Stimulated activated CD4-positive, alpha-beta T cell treated with anti-CD3 and anti-CD28 coated beads, Interleukin-12 subunit alpha, Interleukin-12 subunit beta, amount 100 ng/mL, for 4 hours (primary cell): ENCODE data around the gene TBC1D22A.

Experiments
- DNase-seq: peaks from one replicate; pipeline ENCODE4 v3.0.0-alpha.2; 2020

The TBC1D22A gene

DNA sequence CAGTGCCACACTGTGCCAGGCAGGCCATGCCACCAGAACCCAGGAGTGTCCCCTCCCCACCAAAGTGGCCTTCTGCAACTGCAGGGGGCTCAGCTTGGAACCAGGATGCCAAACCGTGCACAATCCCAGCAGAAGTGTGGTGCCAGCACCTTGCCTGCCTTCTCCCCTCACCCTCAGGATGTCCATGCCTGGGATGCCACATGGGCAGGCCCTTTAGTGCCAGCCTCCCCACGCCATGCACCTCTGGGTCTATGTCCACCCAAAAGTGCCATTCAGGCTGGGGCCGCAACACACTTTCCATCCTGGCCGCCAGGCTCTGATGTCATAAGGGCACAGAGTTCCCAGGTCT, 8.7 kb upstream of the TBC1D22A start:
- DNase-seq: no peak

DNA sequence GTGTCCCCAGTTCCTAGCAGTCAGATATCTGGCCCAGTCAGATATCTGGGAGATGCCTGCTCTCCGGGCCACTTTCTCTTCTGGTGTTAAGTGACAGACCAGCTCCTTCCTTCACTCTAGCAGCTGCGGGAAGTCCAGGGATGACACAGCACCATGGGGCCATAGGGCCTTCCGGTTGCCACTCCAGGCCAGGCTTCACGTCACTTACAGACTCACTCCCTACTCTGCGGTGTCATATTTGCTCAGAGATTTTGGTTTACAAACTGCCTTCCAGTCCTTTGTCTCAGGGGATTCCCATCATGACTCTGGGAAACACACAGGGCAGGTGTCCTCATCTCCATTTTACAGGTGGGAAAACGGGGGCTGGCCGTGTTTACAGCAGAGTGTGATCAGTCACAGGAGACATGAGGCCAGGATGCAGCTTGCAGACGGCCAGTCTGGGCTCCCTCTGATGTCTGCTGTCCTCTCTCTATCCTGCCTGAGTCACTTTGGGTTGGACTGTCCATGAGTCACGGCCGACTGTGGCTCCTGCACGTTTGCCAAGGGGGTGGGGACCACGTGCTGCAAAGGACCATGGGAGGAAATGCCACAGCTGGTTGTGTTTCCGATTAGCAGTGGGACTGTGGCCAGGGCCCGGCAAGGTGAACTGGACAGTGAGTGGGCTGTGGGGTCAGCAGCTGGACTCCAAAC, 8.2 kb upstream of the TBC1D22A start:
- no peak for DNase-seq

DNA sequence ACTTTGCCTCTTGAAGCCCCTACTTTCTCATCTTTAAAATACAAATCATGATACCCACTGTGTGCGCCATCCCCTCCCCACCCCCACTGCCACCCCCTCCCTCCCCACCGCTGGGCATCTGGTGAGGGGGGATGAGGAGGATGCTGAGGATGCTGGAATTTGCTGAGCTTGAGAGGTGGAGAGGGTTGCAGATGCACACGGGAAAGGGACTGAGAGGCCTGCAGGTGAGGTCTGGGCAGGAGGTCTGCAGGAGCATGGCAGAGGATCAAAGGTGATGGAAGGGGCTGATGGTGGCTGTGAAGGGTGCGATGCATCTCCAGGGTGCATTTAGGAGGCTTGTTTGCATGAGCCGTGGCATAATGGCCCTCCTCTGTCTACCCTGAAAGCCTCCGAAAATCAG, 7.6 kb upstream of the TBC1D22A start:
- no peak for DNase-seq

- DNase-seq: no peak
Observed at GRCh38 chr22:46755525-46755924, 6.9 kb upstream of the TBC1D22A start.

DNA sequence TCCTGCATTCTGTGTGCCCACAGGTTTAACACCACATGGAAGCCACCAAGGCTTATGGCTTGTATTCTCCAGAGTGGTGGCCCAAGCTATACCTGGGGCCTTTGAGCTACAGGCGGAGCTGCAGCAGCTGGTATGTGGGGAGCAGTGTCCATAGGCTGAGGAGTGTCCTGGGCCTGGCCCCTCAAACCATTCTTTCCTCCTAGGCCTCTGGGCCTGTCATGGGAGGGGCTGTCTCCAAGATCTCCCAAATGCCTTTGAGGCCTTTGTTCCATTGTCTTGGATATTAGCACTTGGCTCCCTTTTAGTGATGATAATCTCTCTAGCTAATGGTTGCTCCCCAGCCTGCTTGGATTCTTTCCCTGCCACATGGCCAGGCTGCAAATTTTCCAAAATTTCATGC, 6.4 kb upstream of the TBC1D22A start:
- no peak for DNase-seq

DNA sequence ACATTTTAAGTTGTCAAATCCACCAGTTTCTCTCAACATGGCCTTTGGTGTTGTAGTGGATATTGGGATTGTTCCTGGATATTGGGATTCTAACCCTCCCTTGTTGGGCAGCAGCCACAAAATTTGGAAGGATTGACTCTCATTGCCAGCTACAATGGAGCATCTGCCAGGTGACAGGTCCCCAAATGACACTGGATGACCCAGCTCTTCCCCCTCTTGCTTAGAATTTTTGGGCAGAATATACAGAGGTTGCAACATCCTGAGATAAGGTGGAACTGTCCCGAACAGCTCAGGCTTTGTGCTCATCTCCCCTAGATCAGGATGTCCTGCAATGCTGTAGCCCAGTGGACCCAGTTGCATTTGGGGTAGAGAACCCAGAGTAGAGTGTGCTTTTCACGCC, 5.3 kb upstream of the TBC1D22A start:
- DNase-seq: no peak

- DNase-seq: no peak
Observed at GRCh38 chr22:46758121-46758520, 4.3 kb upstream of the TBC1D22A start.

DNA sequence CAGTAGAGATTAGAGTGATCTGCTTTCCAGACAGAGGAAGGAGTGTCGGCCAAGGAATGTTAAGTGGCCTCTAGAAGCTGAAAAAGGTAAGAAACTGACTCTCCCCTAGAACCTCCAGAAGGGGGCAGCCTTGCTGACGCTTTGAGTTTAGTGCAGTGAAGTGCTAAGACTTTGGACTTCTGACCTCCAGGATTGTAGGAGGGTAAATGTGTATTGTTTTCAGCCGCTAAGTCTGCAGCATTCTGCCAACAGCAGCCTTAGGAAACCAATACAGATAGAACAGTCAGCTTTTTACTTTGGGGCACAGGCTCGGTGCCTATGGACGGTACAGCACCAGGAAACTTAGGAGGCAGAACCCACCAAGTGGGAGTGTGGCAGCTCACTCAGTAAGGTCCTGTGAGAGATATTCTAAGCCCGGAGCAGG, 3.6 kb upstream of the TBC1D22A start:
- DNase-seq: no peak

DNA sequence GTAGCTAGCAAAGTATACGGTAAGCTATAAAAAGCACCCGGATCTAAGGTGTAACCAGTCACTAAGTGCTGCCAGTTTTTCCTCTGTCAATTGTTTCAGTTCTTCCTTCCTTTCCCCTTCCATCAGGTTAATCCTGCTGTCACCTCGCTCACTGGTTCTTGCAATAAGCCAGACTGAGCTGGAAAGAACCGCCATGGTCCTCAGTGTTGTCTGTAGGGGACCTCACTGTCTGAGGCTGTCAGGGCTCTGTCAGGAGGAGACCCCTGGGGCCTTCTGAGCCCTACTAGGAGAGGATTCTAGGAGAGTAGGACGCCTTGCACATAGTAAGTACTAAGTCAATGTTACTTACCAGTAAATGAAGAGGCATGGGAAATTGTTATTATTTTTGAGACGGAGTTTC, 1.4 kb upstream of the TBC1D22A start:
- no peak for DNase-seq

DNA sequence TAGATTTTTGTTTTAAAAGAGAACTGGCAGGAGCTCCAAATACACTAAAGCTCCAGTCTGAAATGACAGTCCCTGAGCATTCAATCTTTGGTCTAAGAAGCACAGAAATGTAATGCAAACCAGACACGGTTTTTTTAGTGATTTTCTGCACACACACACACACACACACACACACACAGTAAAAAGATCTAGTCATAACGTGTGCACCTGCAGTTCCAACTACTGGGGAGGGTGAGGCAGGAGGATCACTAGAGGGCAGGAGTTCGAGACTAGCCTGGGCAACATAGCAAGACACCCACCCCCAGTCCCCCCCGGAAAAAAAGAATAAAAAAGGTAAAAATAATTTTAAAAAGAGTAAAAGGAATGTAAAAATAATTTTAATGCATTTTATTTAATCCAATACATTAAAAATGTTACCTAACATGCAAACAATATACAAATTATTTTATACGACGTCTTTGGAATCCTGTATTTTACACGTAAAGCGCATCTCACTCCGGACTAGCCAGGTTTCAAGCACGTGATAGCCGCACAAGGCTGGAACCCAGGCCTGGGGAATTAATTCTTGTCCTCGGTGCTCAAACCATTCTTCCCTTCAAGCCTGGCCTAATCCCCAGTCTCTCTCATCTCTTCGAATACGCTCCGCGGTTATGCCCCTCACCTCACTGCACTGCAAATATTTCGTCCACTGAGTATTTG, 762 bp upstream of the TBC1D22A start:
- no peak for DNase-seq

GRCh38 chr22:46763051-46763705, 728 bp downstream of the TBC1D22A start:
- DNase-seq: no peak

DNA sequence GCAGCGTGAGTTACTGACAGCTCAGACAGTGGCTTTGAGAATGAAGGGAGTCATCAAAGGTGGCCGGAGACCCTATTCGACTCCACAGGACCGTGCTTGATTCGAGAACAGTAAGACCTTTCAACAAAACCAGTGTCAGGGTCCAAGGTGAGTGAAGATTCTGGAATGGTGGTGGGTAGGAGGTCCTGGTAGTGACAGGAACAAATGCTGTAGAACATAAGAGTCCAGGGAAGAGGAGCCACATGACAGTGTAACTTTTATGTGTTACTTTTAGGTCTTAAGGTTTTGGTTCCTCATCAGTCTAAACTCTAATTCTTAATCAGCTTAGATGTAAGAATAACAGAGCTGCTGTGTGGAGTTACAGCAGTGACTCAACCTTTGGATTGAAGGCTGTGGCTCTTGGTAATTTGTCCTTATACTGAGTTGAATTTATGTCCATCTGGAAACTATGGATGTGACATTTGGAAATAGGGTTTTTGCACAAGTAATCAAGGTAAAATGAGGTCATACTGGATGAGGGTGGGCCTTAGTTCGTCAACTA, 1.8 kb downstream of the TBC1D22A start:
- DNase-seq: no peak

DNA sequence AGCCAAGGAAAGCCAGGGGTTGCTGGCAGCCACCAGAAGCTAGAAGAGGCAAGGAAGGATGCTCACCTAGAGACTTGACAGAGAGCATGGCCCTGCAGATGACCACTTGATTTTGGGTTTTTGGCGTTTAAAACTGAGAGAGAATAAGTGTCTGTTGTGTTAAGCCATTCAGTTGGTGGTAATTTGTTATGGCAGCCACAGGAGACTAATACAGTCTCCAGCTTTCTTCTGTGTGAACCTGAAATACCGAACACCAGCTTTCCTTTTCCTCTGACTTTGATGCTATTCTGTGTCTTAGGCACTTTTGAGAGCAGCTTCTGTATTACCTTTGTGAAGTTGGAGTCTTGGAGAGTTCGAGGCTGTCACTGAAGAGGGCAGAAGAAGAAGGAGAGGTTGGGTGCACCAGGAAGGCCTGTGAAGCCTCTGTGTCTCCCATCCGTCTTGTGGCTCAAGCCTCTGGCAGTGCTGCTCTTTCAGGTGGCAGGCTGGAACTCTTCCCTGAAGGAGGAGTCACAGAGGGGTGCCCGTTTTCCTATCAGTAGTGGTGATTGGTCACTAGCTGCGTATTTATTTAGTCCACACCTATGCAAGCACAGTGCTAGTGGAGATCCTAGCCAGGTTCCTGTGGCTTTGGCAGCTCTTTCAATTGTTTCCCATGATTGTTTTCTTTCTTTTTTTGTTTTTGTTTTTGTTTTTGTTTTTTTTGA, 2.5 kb downstream of the TBC1D22A start:
- no peak for DNase-seq

DNA sequence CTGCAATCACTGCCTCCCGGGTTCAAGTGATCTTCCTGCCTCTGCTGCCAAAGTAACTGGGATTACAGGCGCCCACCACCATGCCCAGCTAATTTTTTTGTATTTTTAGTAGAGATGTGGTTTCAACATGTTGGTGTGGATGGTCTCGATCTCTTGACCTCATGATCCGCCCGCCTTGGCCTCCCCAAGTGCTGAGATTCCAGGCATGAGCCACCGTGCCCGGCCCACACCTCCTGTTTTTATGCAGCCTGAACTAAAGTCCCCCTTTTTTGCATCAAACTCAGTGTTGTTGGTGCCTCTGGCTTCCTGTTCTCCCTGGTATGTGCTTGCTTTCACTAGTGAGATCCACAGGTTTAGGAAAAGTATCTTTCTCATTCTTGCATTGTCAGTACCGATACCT, 4.2 kb downstream of the TBC1D22A start:
- DNase-seq: no peak

- no peak for DNase-seq
Observed at GRCh38 chr22:46767249-46767985, 5.0 kb downstream of the TBC1D22A start.

DNA sequence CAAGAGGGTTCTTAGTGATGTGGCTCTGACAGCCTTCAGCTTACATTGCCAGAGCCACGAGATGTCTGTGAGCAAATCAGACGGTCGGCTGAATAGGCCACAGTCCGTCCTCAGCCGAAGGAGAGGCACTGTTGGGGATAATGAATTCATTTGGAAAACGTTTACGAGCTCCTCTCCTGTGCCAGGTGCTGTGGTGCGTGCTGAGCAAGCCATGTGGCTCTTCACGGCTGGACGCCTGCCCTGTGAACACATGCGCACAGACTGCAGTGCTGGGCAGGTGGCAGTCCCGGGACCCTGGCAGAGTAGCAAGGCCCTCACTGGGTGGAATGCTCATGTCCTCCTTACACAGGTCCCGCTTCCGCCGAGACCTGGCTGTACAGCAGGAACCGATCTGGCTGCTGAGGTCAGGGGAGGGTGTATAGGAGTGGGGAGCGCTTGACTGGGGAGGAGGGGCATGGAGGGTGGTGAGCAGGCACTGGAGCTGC, 6.8 kb downstream of the TBC1D22A start:
- no peak for DNase-seq

DNA sequence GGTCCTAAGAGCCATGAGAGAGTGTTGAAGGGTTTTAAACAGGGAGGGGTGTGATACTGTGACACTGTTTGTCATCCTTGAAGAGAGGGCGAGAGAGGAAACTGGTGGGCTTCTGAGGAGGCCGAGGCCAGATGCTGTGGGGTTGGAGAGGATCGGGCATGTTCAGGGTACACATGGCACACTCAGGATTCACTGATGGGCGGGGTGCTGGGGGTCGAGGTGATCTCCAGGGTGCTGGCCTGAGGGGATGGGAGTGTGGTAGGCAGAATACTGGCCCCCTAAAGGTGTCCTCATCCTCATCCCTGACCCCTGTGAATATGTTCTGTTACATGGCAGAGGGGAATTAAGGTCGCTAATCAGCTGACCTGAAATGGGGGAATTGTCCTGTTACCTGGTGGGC, 7.3 kb downstream of the TBC1D22A start:
- DNase-seq: no peak

GRCh38 chr22:46770151-46770641, 7.7 kb downstream of the TBC1D22A start:
- DNase-seq: no peak

DNA sequence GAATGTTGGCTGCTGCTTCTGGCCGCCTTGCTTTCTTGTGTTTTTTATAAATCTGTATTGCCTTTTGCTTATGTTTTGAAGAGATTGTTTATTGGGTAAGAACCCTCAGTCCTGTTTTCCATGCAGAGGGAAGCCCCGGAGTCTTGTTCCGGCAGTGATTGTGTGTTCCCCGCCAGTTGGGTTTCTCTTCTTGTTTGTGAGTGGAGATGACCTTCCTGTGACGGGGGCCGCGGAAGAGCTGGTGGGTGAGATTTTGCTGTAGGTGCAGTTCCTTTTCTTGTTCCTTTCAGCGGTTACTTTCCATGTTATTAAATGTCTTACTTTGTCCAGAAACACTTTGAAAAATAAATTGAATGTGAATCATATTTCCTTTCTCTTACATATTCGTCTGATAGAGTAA, 8.3 kb downstream of the TBC1D22A start:
- no peak for DNase-seq

DNA sequence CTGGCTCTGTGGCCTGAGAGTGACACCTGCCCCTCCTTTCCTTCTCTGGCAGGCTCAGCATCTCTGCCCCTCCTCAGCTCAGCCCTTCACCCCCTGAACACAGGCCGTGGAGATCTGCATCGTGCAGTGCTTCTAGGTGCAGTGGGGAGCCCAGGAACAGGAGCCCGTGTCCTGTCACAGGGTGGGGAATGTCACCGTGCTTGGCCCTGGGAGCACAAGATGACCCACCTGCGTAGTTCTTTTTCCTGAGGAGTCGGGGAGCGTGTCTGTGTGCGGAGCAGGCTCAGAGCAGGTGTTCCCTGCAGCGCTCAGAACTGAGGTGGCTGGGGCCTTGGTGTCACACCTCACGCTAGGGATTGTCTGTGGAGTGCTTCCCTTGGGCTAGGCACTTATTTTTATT, 10.6 kb downstream of the TBC1D22A start:
- no peak for DNase-seq

DNA sequence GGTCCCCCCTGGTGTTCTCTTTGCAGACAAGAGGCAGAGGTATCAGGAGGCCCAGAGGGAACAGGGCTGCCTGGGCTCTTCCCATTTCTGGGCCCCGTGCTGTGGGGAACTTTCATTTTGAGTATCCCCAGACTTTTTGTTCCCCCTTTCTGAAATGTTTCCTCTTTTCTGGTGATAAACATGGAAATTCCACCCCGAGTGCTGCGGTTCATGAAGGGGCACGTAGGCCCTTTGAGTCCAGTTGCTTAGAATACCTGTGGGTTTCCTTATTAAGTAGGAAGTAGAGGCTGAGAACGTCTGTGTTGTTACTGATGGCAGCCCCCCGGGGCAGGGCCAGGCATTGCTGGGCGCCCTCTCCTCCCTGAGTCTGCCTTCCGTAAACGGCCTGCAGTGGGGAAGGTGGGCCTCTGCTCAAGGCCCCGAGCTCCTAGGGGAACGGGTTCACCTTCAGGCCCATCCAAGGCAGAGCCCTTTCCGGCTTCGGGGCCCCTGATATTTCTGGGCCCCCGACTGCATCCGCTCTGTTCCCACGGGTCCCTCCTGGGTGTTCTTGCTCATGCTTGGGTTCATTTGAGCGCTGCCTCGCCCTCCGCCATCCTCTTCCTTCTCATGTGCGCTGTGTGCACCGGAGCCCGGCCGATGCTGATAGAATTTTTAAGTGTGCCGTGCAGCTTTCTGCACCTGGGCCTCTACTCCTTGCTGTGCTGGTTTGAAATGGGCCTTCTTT, 12.0 kb downstream of the TBC1D22A start:
- DNase-seq: no peak
